Smooth muscle cell (in vitro differentiated cells): Measurements from ENCODE around the gene DSCAML1. TPM values are rescaled to one million over a fixed set of nuclear protein-coding genes. Genes with fewer than 3 reads are reported as not detected.

Experiments used
- DNase-seq: peaks from one replicate; lab custom pipeline; 2025; ENCODE audit not compliant: unreplicated experiment; lab: John Stamatoyannopoulos, UW
- H2AFZ ChIP-seq: fragments of 200-600 bp; sonication (generic); 2 replicates; pipeline ENCODE4 v1.6.0; 2016; ENCODE audit warnings: antibody characterized with exemption, low read depth, mild to moderate bottlenecking
- H3F3A ChIP-seq: fragments of 200-600 bp; sonication (generic); 2 replicates; pipeline ENCODE4 v1.6.0; 2017; ENCODE audit warnings: antibody characterized with exemption, low read depth
- H3K27ac ChIP-seq: fragments of 200-600 bp; sonication (generic); 2 replicates; pipeline ENCODE4 v1.5.1; 2016; ENCODE audit warnings: low read depth, mild to moderate bottlenecking
- H3K27me3 ChIP-seq: fragments of 200-600 bp; sonication (generic); 2 replicates; pipeline ENCODE4 v1.6.1; 2016; ENCODE audit warnings: low read depth, mild to moderate bottlenecking
- H3K36me3 ChIP-seq: fragments of 200-600 bp; sonication (generic); 2 replicates; pipeline ENCODE4 v1.5.1; 2016; ENCODE audit warnings: low read depth
- H3K4me1 ChIP-seq: fragments of 200-600 bp; sonication (generic); 2 replicates; pipeline ENCODE4 v1.5.1; 2016; ENCODE audit warnings: low read depth
- H3K4me2 ChIP-seq: fragments of 200-600 bp; sonication (generic); 2 replicates; pipeline ENCODE4 v1.6.0; 2016; ENCODE audit warnings: mild to moderate bottlenecking
- H3K4me3 ChIP-seq: fragments of 200-600 bp; sonication (generic); 2 replicates; pipeline ENCODE4 v1.5.1; 2016; ENCODE audit warnings: mild to moderate bottlenecking
- H3K79me2 ChIP-seq: fragments of 200-600 bp; sonication (generic); 2 replicates; pipeline ENCODE4 v1.6.0; 2016; ENCODE audit warnings: low read depth, mild to moderate bottlenecking
- H3K9ac ChIP-seq: fragments of 200-600 bp; sonication (generic); 2 replicates; pipeline ENCODE4 v1.6.0; 2016; ENCODE audit warnings: low read depth
- H3K9me3 ChIP-seq: fragments of 200-600 bp; sonication (generic); replicated peaks from 2 replicates; pipeline ENCODE4 v1.5.1; 2016; ENCODE audit warnings: low read depth
- H4K20me1 ChIP-seq: fragments of 200-600 bp; sonication (generic); 2 replicates; pipeline ENCODE4 v1.6.0; 2016; ENCODE audit warnings: low read depth
- CTCF ChIP-seq: fragments of 200-600 bp; sonication (generic); IDR thresholded peaks from 2 replicates; pipeline ENCODE4 v1.5.1; 2017; ENCODE audit warnings: borderline replicate concordance, mild to moderate bottlenecking, antibody characterized with exemption; ENCODE audit not compliant: insufficient read depth, poor library complexity, severe bottlenecking
- WGBS: methylation state at CpG from one replicate; pipeline ENCODE4 v1.1.7; 2016; ENCODE audit warnings: low lambda C conversion rate; 5-methylcytosine and 5-hydroxymethylcytosine counted together
- polyA plus RNA-seq: library from polyadenylated mRNA; unstranded; fragments of >200 nt; fragmentation: Nextera tagmentation; extraction: Ambion mirVana; gene quantifications from 2 replicates; pipeline ENCODE4 v1.2.1, GENCODE V29; 2016
- total RNA-seq: library from RNA; depleted of rRNA; stranded (reverse); fragments of >200 nt; gene quantifications from 2 replicates; pipeline ENCODE4 v1.2.3, GENCODE V29; 2014

Gene DSCAML1
- total and polyA plus RNA-seq, 2 experiments from 2014 or later: 0.22 TPM; not detected in 1

GRCh38 chr11:117600234-117600783 lies 196.7 kb downstream of the DSCAML1 start:
- no peaks in the 10 kb centered on the region for H3K9me3 ChIP-seq
- no peaks in the 10 kb centered on the region for H3K79me2 ChIP-seq
- no peak overlapping the region for H3K27ac ChIP-seq
- TF ChIP-seq CTCF: no peak
- H3K4me1 ChIP-seq: peaks cover 5% of the 10 kb centered on the region
- 59% methylated on average over 10 of the region's 10 CpGs for WGBS
- H2AFZ ChIP-seq: no peak overlapping the region
- no peaks in the 10 kb centered on the region for H3F3A ChIP-seq
- no peak overlapping the region for H3K4me2 ChIP-seq
- H4K20me1 ChIP-seq: no peaks in the 10 kb centered on the region
- DNase-seq: no peak
- no peak overlapping the region for H3K4me3 ChIP-seq
- no peak overlapping the region for H3K9ac ChIP-seq
- no peaks in the 10 kb centered on the region for H3K36me3 ChIP-seq
- H3K27me3 ChIP-seq: peaks cover 4% of the 10 kb centered on the region

GRCh38 chr11:117597071-117597470 lies 199.9 kb downstream of the DSCAML1 start:
- H3K27me3 ChIP-seq: peaks cover 11% of the 10 kb centered on the region
- no peaks in the 10 kb centered on the region for H3K36me3 ChIP-seq
- DNase-seq: peak; percentile 16
- no peak overlapping the region for H3K4me3 ChIP-seq
- no peaks in the 10 kb centered on the region for H3F3A ChIP-seq
- H3K4me2 ChIP-seq: no peak overlapping the region
- no peaks in the 10 kb centered on the region for H3K9me3 ChIP-seq
- no peak overlapping the region for H2AFZ ChIP-seq
- H3K9ac ChIP-seq: no peak overlapping the region
- no peak for TF ChIP-seq CTCF
- peaks cover 5% of the 10 kb centered on the region for H3K4me1 ChIP-seq
- H3K79me2 ChIP-seq: no peaks in the 10 kb centered on the region
- no peak overlapping the region for H3K27ac ChIP-seq
- WGBS: 62% methylated on average over 7 of the region's 7 CpGs
- H4K20me1 ChIP-seq: no peaks in the 10 kb centered on the region

- H2AFZ ChIP-seq: no peak overlapping the region
- H3K9ac ChIP-seq: no peak overlapping the region
- no peaks in the 10 kb centered on the region for H4K20me1 ChIP-seq
- no peaks in the 10 kb centered on the region for H3K36me3 ChIP-seq
- H3K27me3 ChIP-seq: peaks cover 11% of the 10 kb centered on the region
- no peaks in the 10 kb centered on the region for H3K79me2 ChIP-seq
- H3F3A ChIP-seq: no peaks in the 10 kb centered on the region
- no peak for DNase-seq
- no peak overlapping the region for H3K27ac ChIP-seq
- no peaks in the 10 kb centered on the region for H3K9me3 ChIP-seq
- H3K4me1 ChIP-seq: peaks cover 2% of the 10 kb centered on the region
- 46% methylated on average over 6 of the region's 6 CpGs for WGBS
- TF ChIP-seq CTCF: no peak
- H3K4me2 ChIP-seq: no peak overlapping the region
- H3K4me3 ChIP-seq: no peak overlapping the region
These were observed 201.6 kb downstream of the DSCAML1 start for GRCh38 chr11:117595440-117595839.

GRCh38 chr11:117594721-117595120 lies 202.3 kb downstream of the DSCAML1 start:
- H3K27me3 ChIP-seq: peaks cover 15% of the 10 kb centered on the region
- H2AFZ ChIP-seq: no peak overlapping the region
- no peaks in the 10 kb centered on the region for H3K9me3 ChIP-seq
- no peaks in the 10 kb centered on the region for H3K79me2 ChIP-seq
- DNase-seq: no peak
- no peak overlapping the region for H3K9ac ChIP-seq
- no peaks in the 10 kb centered on the region for H3F3A ChIP-seq
- H3K4me1 ChIP-seq: no peaks in the 10 kb centered on the region
- H3K4me3 ChIP-seq: no peak overlapping the region
- no peak for TF ChIP-seq CTCF
- no peak overlapping the region for H3K4me2 ChIP-seq
- no peaks in the 10 kb centered on the region for H3K36me3 ChIP-seq
- WGBS: 85% methylated on average over 1 of the region's 1 CpG
- H3K27ac ChIP-seq: no peak overlapping the region
- H4K20me1 ChIP-seq: no peaks in the 10 kb centered on the region
